ENCODE data around the gene ITPR1.

ITPR1 gene

DNA sequence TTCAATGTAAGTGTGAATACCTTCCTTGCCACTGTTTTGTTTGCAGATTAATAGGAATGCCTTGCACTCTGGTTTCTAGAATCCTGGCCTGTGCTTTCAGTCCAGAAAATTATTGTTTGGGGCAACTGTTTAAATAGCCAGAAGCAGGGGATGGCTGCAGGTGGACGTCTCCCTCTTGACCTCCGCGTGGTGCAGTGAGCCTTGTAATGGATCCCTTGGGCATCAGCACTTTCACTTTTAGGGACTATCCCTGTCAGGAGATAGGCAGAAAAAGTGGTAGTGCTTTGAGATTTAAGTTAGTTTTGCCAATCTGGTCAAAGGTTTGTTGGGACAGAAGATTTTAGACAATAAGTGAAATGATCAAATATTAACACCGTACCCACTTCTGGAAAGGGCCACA lies 307.4 kb downstream of the ITPR1 start:
- peaks cover 20% of the 10 kb centered on the region for H3K9me3 ChIP-seq (ENCODE audit: control insufficient read depth, low read length)
- H3K79me1 ChIP-seq (replicated peaks; ENCODE audit: low read length, poor library complexity, severe bottlenecking): no peaks in the 10 kb centered on the region
- no peak overlapping the region for H2BK12ac ChIP-seq (ENCODE audit: low read length in 2 of 2)
- no peak overlapping the region for H3K4me3 ChIP-seq (ENCODE audit: insufficient read depth in 1 of 2, low read depth in 1 of 2, low read length in 2 of 2)
- no peak for DNase-seq
- H3K9ac ChIP-seq (ENCODE audit: low read length): no peak overlapping the region
- H3K4ac ChIP-seq (ENCODE audit: low read depth in 1 of 2, low read length in 2 of 2): no peak overlapping the region
- no peak overlapping the region for H3K27ac ChIP-seq (ENCODE audit: low read length, poor library complexity, severe bottlenecking)
- no peak overlapping the region for H2BK120ac ChIP-seq (ENCODE audit: low read depth, low read length)
- H3K27me3 ChIP-seq (ENCODE audit: control insufficient read depth in 1 of 2, insufficient read depth in 1 of 2, low read length in 2 of 2): no peaks in the 10 kb centered on the region
- no peak overlapping the region for H4K8ac ChIP-seq (ENCODE audit: low read length)
- H3K36me3 ChIP-seq (ENCODE audit: control insufficient read depth in 1 of 2, insufficient read depth in 2 of 2, low read depth in 1 of 2, low read length in 2 of 2): no peaks in the 10 kb centered on the region
- H3K4me1 ChIP-seq (ENCODE audit: control insufficient read depth, insufficient read depth, low read depth, low read length): no peaks in the 10 kb centered on the region
- H3K4me2 ChIP-seq (ENCODE audit: low read length, poor library complexity, severe bottlenecking): no peak overlapping the region
- no peak overlapping the region for H2BK5ac ChIP-seq (ENCODE audit: low read depth, low read length, poor library complexity, severe bottlenecking)
- no peak overlapping the region for H3K23ac ChIP-seq (ENCODE audit: low read length in 2 of 2)
- no peak overlapping the region for H4K91ac ChIP-seq (ENCODE audit: low read length)
- no peak overlapping the region for H3K14ac ChIP-seq (ENCODE audit: low read length in 2 of 2)
- H2AFZ ChIP-seq (ENCODE audit: low read depth, low read length): no peak overlapping the region
- WGBS: 98% methylated on average over 4 of the region's 4 CpGs
- no peak overlapping the region for H3K18ac ChIP-seq (ENCODE audit: low read depth in 1 of 2, low read length in 2 of 2)
- no peak overlapping the region for H2AK5ac ChIP-seq (ENCODE audit: low read length, severe bottlenecking)
- no peak overlapping the region for H2BK15ac ChIP-seq (ENCODE audit: low read depth, poor library complexity, severe bottlenecking)

DNA sequence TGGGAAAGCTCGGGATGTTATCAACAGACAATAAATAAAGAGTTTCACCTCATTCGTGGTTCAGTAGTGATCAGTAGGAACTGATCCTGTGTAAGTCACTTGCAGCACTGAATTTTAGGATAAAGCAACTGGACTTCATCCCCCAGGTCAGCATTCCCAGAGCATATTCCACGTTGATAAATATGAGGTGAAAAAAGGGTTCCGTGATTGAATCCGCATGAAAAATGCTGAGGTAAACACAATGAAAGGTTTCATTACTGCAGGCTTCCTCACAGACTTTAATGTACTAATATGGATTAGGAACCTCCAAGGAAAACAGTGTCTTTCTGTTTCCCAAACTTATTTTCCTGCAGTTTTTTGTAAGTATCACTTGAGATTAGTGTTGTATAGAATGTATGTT lies 308.7 kb downstream of the ITPR1 start:
- Histone ChIP-seq H3K14ac (ENCODE audit: low read length in 2 of 2) (no peak overlapping the region), H3K27me3 (ENCODE audit: control insufficient read depth in 1 of 2, insufficient read depth in 1 of 2, low read length in 2 of 2) (no peaks in the 10 kb centered on the region), H2BK15ac (ENCODE audit: low read depth, poor library complexity, severe bottlenecking) (no peak overlapping the region), H2BK5ac (ENCODE audit: low read depth, low read length, poor library complexity, severe bottlenecking) (no peak overlapping the region), H3K23ac (ENCODE audit: low read length in 2 of 2) (no peak overlapping the region), H2BK120ac (ENCODE audit: low read depth, low read length) (no peak overlapping the region), H3K4me2 (ENCODE audit: low read length, poor library complexity, severe bottlenecking) (no peak overlapping the region), H3K36me3 (ENCODE audit: control insufficient read depth in 1 of 2, insufficient read depth in 2 of 2, low read depth in 1 of 2, low read length in 2 of 2) (no peaks in the 10 kb centered on the region), H3K27ac (ENCODE audit: low read length, poor library complexity, severe bottlenecking) (no peak overlapping the region), H4K8ac (ENCODE audit: low read length) (no peak overlapping the region), H4K91ac (ENCODE audit: low read length) (no peak overlapping the region), H2AFZ (ENCODE audit: low read depth, low read length) (no peak overlapping the region), H2BK12ac (ENCODE audit: low read length in 2 of 2) (no peak overlapping the region), H3K4ac (ENCODE audit: low read depth in 1 of 2, low read length in 2 of 2) (no peak overlapping the region), H3K18ac (ENCODE audit: low read depth in 1 of 2, low read length in 2 of 2) (no peak overlapping the region), H2AK5ac (ENCODE audit: low read length, severe bottlenecking) (no peak overlapping the region), H3K9ac (ENCODE audit: low read length) (no peak overlapping the region), H3K4me3 (ENCODE audit: insufficient read depth in 1 of 2, low read depth in 1 of 2, low read length in 2 of 2) (no peak overlapping the region), H3K79me1 (replicated peaks; ENCODE audit: low read length, poor library complexity, severe bottlenecking) (no peaks in the 10 kb centered on the region), H3K4me1 (ENCODE audit: control insufficient read depth, insufficient read depth, low read depth, low read length) (no peaks in the 10 kb centered on the region), H3K9me3 (ENCODE audit: control insufficient read depth, low read length) (peaks cover 15% of the 10 kb centered on the region)
- DNase-seq: no peak
- whole genome bisulfite sequencing: 98% methylated on average over 5 of the region's 5 CpGs

DNA sequence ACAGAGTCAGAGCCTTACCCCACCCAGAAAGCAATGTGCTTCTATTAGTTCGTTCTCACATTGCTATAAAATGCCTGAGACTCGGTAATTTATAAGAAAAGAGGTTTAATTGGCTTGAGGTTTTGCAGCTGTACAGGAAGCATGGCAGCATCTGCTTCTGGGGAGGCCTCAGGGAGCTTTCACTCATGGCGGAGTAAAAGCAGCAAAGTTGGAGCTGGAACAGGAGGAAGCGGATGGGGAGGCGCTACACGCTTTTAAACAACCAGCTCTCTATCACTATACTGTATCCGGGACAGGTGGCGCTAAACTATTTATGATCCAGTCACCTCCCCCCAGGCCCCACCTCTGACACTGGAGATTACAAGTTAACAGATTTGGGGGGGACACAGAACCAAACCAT lies 309.8 kb downstream of the ITPR1 start:
- 95% methylated on average over 4 of the region's 8 CpGs for WGBS
- Histone ChIP-seq H3K27ac (ENCODE audit: low read length, poor library complexity, severe bottlenecking) (no peak overlapping the region), H3K79me1 (replicated peaks; ENCODE audit: low read length, poor library complexity, severe bottlenecking) (no peaks in the 10 kb centered on the region), H3K23ac (ENCODE audit: low read length in 2 of 2) (no peak overlapping the region), H3K9ac (ENCODE audit: low read length) (no peak overlapping the region), H2AFZ (ENCODE audit: low read depth, low read length) (no peak overlapping the region), H3K9me3 (ENCODE audit: control insufficient read depth, low read length) (peaks cover 10% of the 10 kb centered on the region), H3K4me2 (ENCODE audit: low read length, poor library complexity, severe bottlenecking) (no peak overlapping the region), H2BK12ac (ENCODE audit: low read length in 2 of 2) (no peak overlapping the region), H2AK5ac (ENCODE audit: low read length, severe bottlenecking) (no peak overlapping the region), H4K91ac (ENCODE audit: low read length) (no peak overlapping the region), H2BK5ac (ENCODE audit: low read depth, low read length, poor library complexity, severe bottlenecking) (no peak overlapping the region), H3K4me1 (ENCODE audit: control insufficient read depth, insufficient read depth, low read depth, low read length) (no peaks in the 10 kb centered on the region), H3K4me3 (ENCODE audit: insufficient read depth in 1 of 2, low read depth in 1 of 2, low read length in 2 of 2) (no peak overlapping the region), H3K27me3 (ENCODE audit: control insufficient read depth in 1 of 2, insufficient read depth in 1 of 2, low read length in 2 of 2) (no peaks in the 10 kb centered on the region), H3K18ac (ENCODE audit: low read depth in 1 of 2, low read length in 2 of 2) (no peak overlapping the region), H2BK120ac (ENCODE audit: low read depth, low read length) (no peak overlapping the region), H3K36me3 (ENCODE audit: control insufficient read depth in 1 of 2, insufficient read depth in 2 of 2, low read depth in 1 of 2, low read length in 2 of 2) (no peaks in the 10 kb centered on the region), H3K14ac (ENCODE audit: low read length in 2 of 2) (no peak overlapping the region), H2BK15ac (ENCODE audit: low read depth, poor library complexity, severe bottlenecking) (no peak overlapping the region), H4K8ac (ENCODE audit: low read length) (no peak overlapping the region), H3K4ac (ENCODE audit: low read depth in 1 of 2, low read length in 2 of 2) (no peak overlapping the region)
- no peak for DNase-seq

DNA sequence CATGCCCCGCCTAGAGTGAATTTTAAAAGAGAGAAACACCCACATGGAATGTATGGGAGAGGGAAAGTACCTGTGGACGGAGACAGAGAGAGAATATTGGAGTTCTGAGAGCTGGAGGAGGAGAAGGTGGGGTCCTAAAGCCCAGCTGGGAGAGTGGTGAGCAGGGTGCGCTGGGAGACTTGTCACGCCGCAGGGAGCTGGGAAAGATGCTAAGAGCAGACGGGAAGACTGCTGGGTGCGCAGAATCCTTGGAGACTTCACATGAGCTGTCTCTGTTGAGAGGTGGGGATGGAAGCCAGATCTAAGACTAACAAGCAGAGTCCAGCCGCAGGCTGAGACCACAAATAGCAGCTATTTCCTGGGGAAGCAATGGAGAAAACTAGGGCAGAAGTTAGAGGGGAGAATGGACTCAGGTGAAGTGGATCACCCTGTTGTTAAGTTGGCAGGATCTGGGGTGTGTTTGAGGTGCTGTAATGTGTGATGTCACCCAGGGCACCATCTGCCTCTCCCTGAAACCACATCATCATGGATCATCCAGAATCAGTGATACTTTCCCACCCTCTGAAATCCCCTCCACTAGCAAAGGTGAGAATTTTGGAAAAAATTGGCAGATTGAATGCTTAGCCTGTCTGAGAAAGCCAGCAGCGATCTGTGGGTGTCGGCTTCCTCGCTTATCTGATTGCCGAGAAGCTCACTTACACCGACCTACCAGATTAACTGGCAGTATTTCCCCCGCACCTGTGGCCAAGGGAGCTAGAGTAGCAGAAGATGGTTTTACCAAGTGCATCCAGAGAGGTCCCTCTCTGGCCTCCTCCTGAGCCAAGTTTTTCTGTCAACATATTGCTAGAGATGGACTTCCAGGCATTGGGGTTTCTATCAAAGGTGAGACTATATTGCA lies 311.3 kb downstream of the ITPR1 start:
- no peak overlapping the region for H3K18ac ChIP-seq (ENCODE audit: low read depth in 1 of 2, low read length in 2 of 2)
- no peak overlapping the region for H2BK12ac ChIP-seq (ENCODE audit: low read length in 2 of 2)
- H3K9me3 ChIP-seq (ENCODE audit: control insufficient read depth, low read length): no peaks in the 10 kb centered on the region
- H3K4me2 ChIP-seq (ENCODE audit: low read length, poor library complexity, severe bottlenecking): no peak overlapping the region
- H3K27me3 ChIP-seq (ENCODE audit: control insufficient read depth in 1 of 2, insufficient read depth in 1 of 2, low read length in 2 of 2): no peaks in the 10 kb centered on the region
- no peaks in the 10 kb centered on the region for H3K79me1 ChIP-seq (replicated peaks; ENCODE audit: low read length, poor library complexity, severe bottlenecking)
- no peak overlapping the region for H3K9ac ChIP-seq (ENCODE audit: low read length)
- H3K4ac ChIP-seq (ENCODE audit: low read depth in 1 of 2, low read length in 2 of 2): no peak overlapping the region
- H3K4me3 ChIP-seq (ENCODE audit: insufficient read depth in 1 of 2, low read depth in 1 of 2, low read length in 2 of 2): no peak overlapping the region
- H2BK15ac ChIP-seq (ENCODE audit: low read depth, poor library complexity, severe bottlenecking): no peak overlapping the region
- DNase-seq: no peak
- H2BK5ac ChIP-seq (ENCODE audit: low read depth, low read length, poor library complexity, severe bottlenecking): no peak overlapping the region
- H3K4me1 ChIP-seq (ENCODE audit: control insufficient read depth, insufficient read depth, low read depth, low read length): no peaks in the 10 kb centered on the region
- no peak overlapping the region for H3K23ac ChIP-seq (ENCODE audit: low read length in 2 of 2)
- H2AK5ac ChIP-seq (ENCODE audit: low read length, severe bottlenecking): no peak overlapping the region
- no peak overlapping the region for H4K8ac ChIP-seq (ENCODE audit: low read length)
- H3K14ac ChIP-seq (ENCODE audit: low read length in 2 of 2): no peak overlapping the region
- 97% methylated on average over 14 of the region's 14 CpGs for WGBS
- no peaks in the 10 kb centered on the region for H3K36me3 ChIP-seq (ENCODE audit: control insufficient read depth in 1 of 2, insufficient read depth in 2 of 2, low read depth in 1 of 2, low read length in 2 of 2)
- no peak overlapping the region for H2BK120ac ChIP-seq (ENCODE audit: low read depth, low read length)
- H3K27ac ChIP-seq (ENCODE audit: low read length, poor library complexity, severe bottlenecking): no peak overlapping the region
- no peak overlapping the region for H4K91ac ChIP-seq (ENCODE audit: low read length)
- no peak overlapping the region for H2AFZ ChIP-seq (ENCODE audit: low read depth, low read length)

Measured in mesenchymal stem cell (in vitro differentiated cells and primary cell).